ENCODE results near the gene SPAG6. TPM values are rescaled to one million over a fixed set of nuclear protein-coding genes. Genes with fewer than 3 reads are reported as not detected.

Gene SPAG6
- total and polyA plus RNA-seq, 2 experiments from 2014 or later = 0.21 TPM; not detected in 1

DNA sequence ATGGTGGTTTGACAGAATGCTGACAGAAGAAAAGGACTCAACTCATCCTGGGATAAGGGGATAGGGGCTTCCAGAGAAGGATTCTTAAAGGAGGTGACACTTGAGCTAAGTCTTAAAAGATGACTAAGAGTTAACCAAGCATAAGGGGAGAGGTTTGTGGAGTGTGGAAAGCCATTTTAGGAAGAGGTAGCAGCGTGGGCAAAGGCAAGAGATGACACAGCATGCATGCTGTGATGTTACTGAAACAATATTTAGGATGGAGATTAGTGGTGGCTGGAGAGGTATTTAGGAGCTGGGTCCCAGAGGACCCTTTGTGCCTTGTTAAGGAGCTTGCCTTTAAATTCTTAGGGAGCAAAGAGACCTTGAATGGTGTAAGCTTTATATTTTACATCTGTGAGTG, 65.1 kb downstream of the SPAG6 start:
- no peaks in the 10 kb centered on the region for H3K4me1 Mint-ChIP-seq
- no peak overlapping the region for H3K27ac Mint-ChIP-seq
- no peak overlapping the region for H3K4me3 Mint-ChIP-seq
- no peaks in the 10 kb centered on the region for H3K36me3 ChIP-seq (ENCODE audit: insufficient read depth)
- peaks cover 4% of the 10 kb centered on the region for H3K27me3 Mint-ChIP-seq (ENCODE audit: insufficient read depth, low read depth, poor library complexity)
- peaks cover 10% of the 10 kb centered on the region; the same call in 2 of the 3 replicates for H3K36me3 Mint-ChIP-seq (ENCODE audit: low read depth)
- DNase-seq (ENCODE audit: low spot score) (no peak), ATAC-seq (no peak)
- H4K20me1 ChIP-seq (replicated peaks; ENCODE audit: insufficient read depth) = no peaks in the 10 kb centered on the region
- no peaks in the 10 kb centered on the region for H3K79me2 ChIP-seq (replicated peaks; ENCODE audit: insufficient read depth)
- no peaks in the 10 kb centered on the region for H3K9me2 ChIP-seq (ENCODE audit: insufficient read depth)
- H2AFZ ChIP-seq = no peak overlapping the region
- peaks cover 14% of the 10 kb centered on the region; the same call in 2 of the 3 replicates for H3K9me3 Mint-ChIP-seq
- H3K27ac ChIP-seq (ENCODE audit: low read depth) = no peak overlapping the region
- H3F3A ChIP-seq (replicated peaks; ENCODE audit: low read depth) = no peaks in the 10 kb centered on the region
- no peak overlapping the region for H3K4me2 ChIP-seq
- no peaks in the 10 kb centered on the region for H3K27me3 ChIP-seq (ENCODE audit: insufficient read depth)
- no peaks in the 10 kb centered on the region for H3K4me1 ChIP-seq (ENCODE audit: insufficient read depth)
- H3K4me3 ChIP-seq = no peak overlapping the region
- TF ChIP-seq POLR2AphosphoS5 (IDR thresholded peaks at IDR 0.05; ENCODE audit: low read depth) = no peak
- TF ChIP-seq EZH2phosphoT487 (IDR thresholded peaks at IDR 0.05; ENCODE audit: unreplicated experiment) = no peak

DNA sequence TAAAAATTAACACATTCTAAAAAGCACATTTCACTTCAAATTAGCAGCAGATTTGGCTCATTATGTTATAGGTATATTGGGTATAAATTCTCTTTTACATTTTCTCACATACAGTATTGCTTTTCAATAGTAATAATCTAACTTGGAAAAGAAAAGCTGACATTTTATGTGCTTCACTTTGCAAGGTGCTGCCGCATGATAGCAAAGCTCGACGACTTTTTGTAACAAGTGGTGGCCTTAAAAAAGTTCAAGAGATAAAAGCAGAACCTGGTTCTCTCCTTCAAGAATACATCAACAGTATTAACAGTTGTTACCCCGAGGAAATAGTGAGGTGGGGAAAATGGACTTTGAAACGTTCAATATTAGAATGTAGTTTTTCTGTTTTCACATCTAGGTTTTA, 65.5 kb downstream of the SPAG6 start:
- H3F3A ChIP-seq (replicated peaks; ENCODE audit: low read depth) = no peaks in the 10 kb centered on the region
- Mint-ChIP-seq H3K9me3 (peaks cover 14% of the 10 kb centered on the region; the same call in 2 of the 3 replicates), H3K36me3 (ENCODE audit: low read depth) (peaks cover 10% of the 10 kb centered on the region; the same call in 2 of the 3 replicates), H3K27ac (no peak overlapping the region), H3K27me3 (ENCODE audit: insufficient read depth, low read depth, poor library complexity) (peaks cover 4% of the 10 kb centered on the region), H3K4me1 (no peaks in the 10 kb centered on the region), H3K4me3 (no peak overlapping the region)
- no peak overlapping the region for H2AFZ ChIP-seq
- no peak overlapping the region for H3K4me2 ChIP-seq
- H3K9me2 ChIP-seq (ENCODE audit: insufficient read depth) = no peaks in the 10 kb centered on the region
- no peak overlapping the region for H3K4me3 ChIP-seq
- no peak for ATAC-seq
- H3K36me3 ChIP-seq (ENCODE audit: insufficient read depth) = no peaks in the 10 kb centered on the region
- H3K4me1 ChIP-seq (ENCODE audit: insufficient read depth) = no peaks in the 10 kb centered on the region
- no peaks in the 10 kb centered on the region for H4K20me1 ChIP-seq (replicated peaks; ENCODE audit: insufficient read depth)
- no peaks in the 10 kb centered on the region for H3K79me2 ChIP-seq (replicated peaks; ENCODE audit: insufficient read depth)
- H3K27ac ChIP-seq (ENCODE audit: low read depth) = no peak overlapping the region
- DNase-seq (ENCODE audit: low spot score) = no peak
- H3K27me3 ChIP-seq (ENCODE audit: insufficient read depth) = no peaks in the 10 kb centered on the region
- TF ChIP-seq CTCF (conservative IDR thresholded peaks at IDR 0.05; ENCODE audit: low read depth in 2 of 2) (no peak), NANOG (IDR thresholded peaks at IDR 0.05; ENCODE audit: borderline replicate concordance) (no peak), POLR2AphosphoS5 (IDR thresholded peaks at IDR 0.05; ENCODE audit: low read depth) (no peak), STAT1 (IDR thresholded peaks at IDR 0.05; ENCODE audit: unreplicated experiment) (no peak), EZH2phosphoT487 (IDR thresholded peaks at IDR 0.05; ENCODE audit: unreplicated experiment) (no peak), EZH2 (IDR thresholded peaks at IDR 0.05; ENCODE audit: low read depth, unreplicated experiment) (no peak), JUNB (IDR thresholded peaks at IDR 0.05; ENCODE audit: unreplicated experiment) (no peak), ZNF114 (CRISPR knock-in tag; IDR thresholded peaks at IDR 0.05) (no peak)
- TF ChIP-seq, protein P1, sequence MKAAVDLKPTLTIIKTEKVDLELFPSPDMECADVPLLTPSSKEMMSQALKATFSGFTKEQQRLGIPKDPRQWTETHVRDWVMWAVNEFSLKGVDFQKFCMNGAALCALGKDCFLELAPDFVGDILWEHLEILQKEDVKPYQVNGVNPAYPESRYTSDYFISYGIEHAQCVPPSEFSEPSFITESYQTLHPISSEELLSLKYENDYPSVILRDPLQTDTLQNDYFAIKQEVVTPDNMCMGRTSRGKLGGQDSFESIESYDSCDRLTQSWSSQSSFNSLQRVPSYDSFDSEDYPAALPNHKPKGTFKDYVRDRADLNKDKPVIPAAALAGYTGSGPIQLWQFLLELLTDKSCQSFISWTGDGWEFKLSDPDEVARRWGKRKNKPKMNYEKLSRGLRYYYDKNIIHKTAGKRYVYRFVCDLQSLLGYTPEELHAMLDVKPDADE (IDR thresholded peaks at IDR 0.05) = no peak
- TF ChIP-seq, protein P2, sequence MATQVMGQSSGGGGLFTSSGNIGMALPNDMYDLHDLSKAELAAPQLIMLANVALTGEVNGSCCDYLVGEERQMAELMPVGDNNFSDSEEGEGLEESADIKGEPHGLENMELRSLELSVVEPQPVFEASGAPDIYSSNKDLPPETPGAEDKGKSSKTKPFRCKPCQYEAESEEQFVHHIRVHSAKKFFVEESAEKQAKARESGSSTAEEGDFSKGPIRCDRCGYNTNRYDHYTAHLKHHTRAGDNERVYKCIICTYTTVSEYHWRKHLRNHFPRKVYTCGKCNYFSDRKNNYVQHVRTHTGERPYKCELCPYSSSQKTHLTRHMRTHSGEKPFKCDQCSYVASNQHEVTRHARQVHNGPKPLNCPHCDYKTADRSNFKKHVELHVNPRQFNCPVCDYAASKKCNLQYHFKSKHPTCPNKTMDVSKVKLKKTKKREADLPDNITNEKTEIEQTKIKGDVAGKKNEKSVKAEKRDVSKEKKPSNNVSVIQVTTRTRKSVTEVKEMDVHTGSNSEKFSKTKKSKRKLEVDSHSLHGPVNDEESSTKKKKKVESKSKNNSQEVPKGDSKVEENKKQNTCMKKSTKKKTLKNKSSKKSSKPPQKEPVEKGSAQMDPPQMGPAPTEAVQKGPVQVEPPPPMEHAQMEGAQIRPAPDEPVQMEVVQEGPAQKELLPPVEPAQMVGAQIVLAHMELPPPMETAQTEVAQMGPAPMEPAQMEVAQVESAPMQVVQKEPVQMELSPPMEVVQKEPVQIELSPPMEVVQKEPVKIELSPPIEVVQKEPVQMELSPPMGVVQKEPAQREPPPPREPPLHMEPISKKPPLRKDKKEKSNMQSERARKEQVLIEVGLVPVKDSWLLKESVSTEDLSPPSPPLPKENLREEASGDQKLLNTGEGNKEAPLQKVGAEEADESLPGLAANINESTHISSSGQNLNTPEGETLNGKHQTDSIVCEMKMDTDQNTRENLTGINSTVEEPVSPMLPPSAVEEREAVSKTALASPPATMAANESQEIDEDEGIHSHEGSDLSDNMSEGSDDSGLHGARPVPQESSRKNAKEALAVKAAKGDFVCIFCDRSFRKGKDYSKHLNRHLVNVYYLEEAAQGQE (IDR thresholded peaks at IDR 0.05; ENCODE audit: unreplicated experiment) = no peak
